Measurements from ENCODE around the gene COL16A1.

GRCh38 chr1:31654474-31654776 is 49.4 kb downstream of the COL16A1 start:
- no peak for TF ChIP-seq CTCF (conservative IDR thresholded peaks at IDR 0.05 in 1 of 2, IDR thresholded peaks at IDR 0.05 in 1 of 2; ENCODE audit: extremely low read depth in 1 of 2, insufficient read depth in 1 of 2, low read depth in 1 of 2, low read length in 2 of 2)
- TF ChIP-seq EZH2 (IDR thresholded peaks at IDR 0.05; ENCODE audit: borderline replicate concordance, low read length), result no peak
